GM12891 (cell line): ENCODE results near the gene AGER.

Experiments
- POLR2A ChIP-seq: IDR thresholded peaks from 2 replicates; pipeline ENCODE4 v1.6.1; 2011; ENCODE audit warnings: low read depth, low read length, control low read depth
- POLR2AphosphoS5 ChIP-seq: IDR thresholded peaks from 2 replicates; pipeline ENCODE4 v1.6.1; 2011; ENCODE audit warnings: low read depth, low read length, control low read depth
- TAF1 ChIP-seq: IDR thresholded peaks from 2 replicates; pipeline ENCODE4 v1.6.1; 2011; ENCODE audit warnings: low read depth, low read length, control low read depth

- no peak for TF ChIP-seq POLR2A
- no peak for TF ChIP-seq POLR2AphosphoS5
- TF ChIP-seq TAF1: no peak
Measured at GRCh38 chr6:32146687-32147086, 37.4 kb downstream of the AGER start.
